Neuronal stem cell (in vitro differentiated cells): ENCODE measurements around the gene SCARF2.
A peak's percentile ranks its signal among the peaks of the same experiment; 100 is the strongest.
"Not testable (repeated sequence)": the region's sequence is repeated elsewhere in the genome, so short reads cannot be mapped to it uniquely, and the experiment has no call there.

ENCODE experiments used
- DNase-seq: peaks from one replicate; pipeline ENCODE4 v3.0.0-alpha.2; 2013; ENCODE audit warnings: low spot score
- H2AFZ ChIP-seq: one replicate; pipeline ENCODE4 v1.6.1; 2013; ENCODE audit warnings: mild to moderate bottlenecking, low read length, inconsistent platforms
- H2AK5ac ChIP-seq: 2 replicates; pipeline ENCODE4 v1.6.1; 2013; ENCODE audit warnings: low read depth, mild to moderate bottlenecking, inconsistent platforms, low read length, moderate library complexity, mixed read lengths
- H2BK120ac ChIP-seq: 2 replicates; pipeline ENCODE4 v1.6.1; 2013; ENCODE audit warnings: low read depth, mild to moderate bottlenecking, inconsistent platforms, low read length, moderate library complexity, mixed read lengths
- H2BK12ac ChIP-seq: one replicate; pipeline ENCODE4 v1.6.1; 2013; ENCODE audit warnings: low read length, inconsistent platforms
- H2BK15ac ChIP-seq: 2 replicates; pipeline ENCODE4 v1.6.1; 2013; ENCODE audit warnings: mild to moderate bottlenecking, low read length, inconsistent platforms, mixed read lengths
- H2BK5ac ChIP-seq: one replicate; pipeline ENCODE4 v1.6.1; 2013; ENCODE audit warnings: inconsistent platforms, mild to moderate bottlenecking, low read length, moderate library complexity
- H3K14ac ChIP-seq: one replicate; pipeline ENCODE4 v1.6.1; 2013; ENCODE audit warnings: low read length, inconsistent platforms
- H3K18ac ChIP-seq: 2 replicates; pipeline ENCODE4 v1.6.1; 2013; ENCODE audit warnings: low read length, inconsistent platforms
- H3K23ac ChIP-seq: 2 replicates; pipeline ENCODE4 v1.6.1; 2013; ENCODE audit warnings: low read depth, mild to moderate bottlenecking, mixed read lengths, low read length, inconsistent platforms; ENCODE audit not compliant: poor library complexity
- H3K27ac ChIP-seq: replicated peaks from 3 replicates; pipeline ENCODE4 v1.5.1; 2013; ENCODE audit warnings: low read length, inconsistent platforms
- H3K27me3 ChIP-seq, 3 experiments: 2 replicates each; pipeline ENCODE4 v1.6.1; 2013; ENCODE audit warnings: low read length in 3 of 3, mild to moderate bottlenecking in 2 of 3, inconsistent platforms in 1 of 3, low read depth in 1 of 3, mixed read lengths in 1 of 3, moderate library complexity in 1 of 3; ENCODE audit not compliant: control insufficient read depth in 3 of 3, insufficient read depth in 3 of 3
- H3K36me3 ChIP-seq, 2 donors: replicated peaks in 1 of 2; 2 replicates each; pipeline ENCODE4 v1.6.1; 2013; ENCODE audit warnings: low read length in 2 of 2; ENCODE audit not compliant: control insufficient read depth in 2 of 2, insufficient read depth in 2 of 2
- H3K4ac ChIP-seq: 2 replicates; pipeline ENCODE4 v1.6.1; 2013; ENCODE audit warnings: inconsistent platforms, mild to moderate bottlenecking, low read length, moderate library complexity
- H3K4me1 ChIP-seq, 2 donors: 1 replicate in 1 of 2; 2 replicates in 1 of 2; pipeline ENCODE4 v1.6.1; 2013; ENCODE audit warnings: low read length in 2 of 2, low read depth in 1 of 2; ENCODE audit not compliant: control insufficient read depth in 2 of 2, insufficient read depth in 1 of 2
- H3K4me2 ChIP-seq: one replicate; pipeline ENCODE4 v1.6.1; 2013; ENCODE audit warnings: mild to moderate bottlenecking, low read length, inconsistent platforms; ENCODE audit not compliant: insufficient read depth, poor library complexity, severe bottlenecking
- H3K4me3 ChIP-seq, 2 donors: 2 replicates each; pipeline ENCODE4 v1.5.1; 2013; ENCODE audit warnings: low read length in 2 of 2, mild to moderate bottlenecking in 2 of 2, inconsistent platforms in 1 of 2, moderate library complexity in 1 of 2
- H3K79me1 ChIP-seq: one replicate; pipeline ENCODE4 v1.6.1; 2013; ENCODE audit warnings: low read depth, mild to moderate bottlenecking, inconsistent platforms, low read length, moderate library complexity
- H3K9ac ChIP-seq: one replicate; pipeline ENCODE4 v1.6.1; 2013; ENCODE audit warnings: mild to moderate bottlenecking, low read depth, low read length, inconsistent platforms; ENCODE audit not compliant: poor library complexity
- H3K9me3 ChIP-seq, 2 donors: replicated peaks in 1 of 2; 2 replicates each; pipeline versions ENCODE3 to v1.6.1; 2013; ENCODE audit warnings: low read length in 2 of 2, mild to moderate bottlenecking in 2 of 2, inconsistent platforms in 1 of 2, low read depth in 1 of 2, mixed read lengths in 1 of 2, moderate library complexity in 1 of 2; ENCODE audit not compliant: control insufficient read depth in 2 of 2, insufficient read depth in 1 of 2
- H4K8ac ChIP-seq: one replicate; pipeline ENCODE4 v1.6.1; 2013; ENCODE audit warnings: low read depth, mild to moderate bottlenecking, inconsistent platforms, low read length, moderate library complexity
- H4K91ac ChIP-seq: one replicate; pipeline ENCODE4 v1.6.1; 2013; ENCODE audit warnings: low read length, low read depth, mild to moderate bottlenecking, inconsistent platforms; ENCODE audit not compliant: poor library complexity
- WGBS, 2 donors: extraction: QIAGEN DNeasy Blood & Tissue Kit; methylation state at CpG; one replicate each; pipeline ENCODE4 v1.1.7; 2013; ENCODE audit warnings: missing lambda C conversion rate in 2 of 2, mixed read lengths in 1 of 2; ENCODE audit not compliant: insufficient read length in 2 of 2, insufficient replicate concordance in 1 of 2; ENCODE audit errors: extremely low coverage in 2 of 2; 5-methylcytosine and 5-hydroxymethylcytosine counted together

The SCARF2 gene

DNA sequence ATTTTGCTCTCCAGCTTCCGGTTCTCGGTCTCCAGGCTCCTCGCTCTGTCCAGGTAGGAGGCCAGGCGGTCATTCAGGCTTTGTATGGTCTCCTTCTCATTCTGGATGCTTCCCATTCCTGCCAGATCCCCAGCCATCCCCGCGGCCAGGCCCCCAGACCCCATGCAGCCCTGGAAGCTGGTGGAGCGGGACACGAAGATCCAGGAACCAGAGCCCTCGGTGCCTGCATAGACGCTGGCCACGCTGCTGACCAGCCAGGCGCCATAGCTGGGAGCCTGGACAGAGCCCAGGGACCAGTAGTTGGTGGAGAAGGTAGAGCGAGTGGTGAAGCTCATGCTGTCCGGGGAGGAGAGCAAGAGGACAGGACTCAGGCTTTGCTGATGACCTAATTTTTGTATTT is 46.1 kb upstream of the SCARF2 start:
- Histone ChIP-seq H2BK120ac (no peak overlapping the region), H2AK5ac (no peak overlapping the region), H3K14ac (no peak overlapping the region), H3K27ac (no peak overlapping the region), H3K27me3 (no peaks in the 10 kb centered on the region), H3K4me2 (no peak overlapping the region), H2BK5ac (no peak overlapping the region), H3K18ac (no peak overlapping the region), H3K4me1 (no peaks in the 10 kb centered on the region), H3K36me3 (peaks cover 14 to 49% of the 10 kb centered on the region in 2 donors), H4K8ac (no peak overlapping the region), H3K4ac (no peak overlapping the region), H3K79me1 (peaks cover 1% of the 10 kb centered on the region), H2AFZ (no peak overlapping the region), H3K23ac (no peak overlapping the region), H3K4me3 (no peak overlapping the region), H3K9me3 (peaks cover under 1 to 5% of the 10 kb centered on the region in 2 donors), H4K91ac (no peak overlapping the region), H3K9ac (no peak overlapping the region), H2BK15ac (no peak overlapping the region), H2BK12ac (no peak overlapping the region)
- DNase-seq: no peak
- no CpG with 5 or more reads among the region's 14 CpGs for whole genome bisulfite sequencing, 2 donors

DNA sequence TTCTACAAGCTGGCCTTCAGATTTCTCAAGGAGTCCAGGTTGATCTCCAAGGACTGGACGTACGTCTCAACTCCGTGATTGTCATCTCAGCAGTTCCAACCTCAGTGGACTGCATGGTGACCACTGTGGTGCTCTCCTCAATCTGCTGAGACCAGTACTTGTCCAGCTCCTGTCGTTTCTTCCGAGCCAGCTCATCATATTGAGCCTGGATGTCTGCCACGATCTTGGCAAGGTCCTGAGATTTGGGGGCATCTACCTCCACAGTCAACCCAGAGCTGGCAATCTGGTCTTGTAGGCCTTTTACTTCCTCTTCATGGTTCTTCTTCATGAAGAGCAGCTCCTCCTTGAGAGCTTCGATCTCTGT is 45.5 kb upstream of the SCARF2 start:
- not testable (repeated sequence) for H2BK15ac ChIP-seq, H2AK5ac ChIP-seq, H2BK12ac ChIP-seq, H3K9me3 ChIP-seq, H2BK5ac ChIP-seq, H3K9ac ChIP-seq, H2AFZ ChIP-seq, H3K14ac ChIP-seq, H3K4ac ChIP-seq, H4K8ac ChIP-seq, H3K18ac ChIP-seq, H3K79me1 ChIP-seq, H3K4me1 ChIP-seq, H3K27me3 ChIP-seq, H3K4me2 ChIP-seq, H3K27ac ChIP-seq, H3K4me3 ChIP-seq, H4K91ac ChIP-seq, DNase-seq, H2BK120ac ChIP-seq
- H3K23ac ChIP-seq: peak overlapping the region; percentile 16
- WGBS, 2 donors: no CpG with 5 or more reads among the region's 7 CpGs
- peaks cover 10 to 44% of the 10 kb centered on the region in 2 donors for H3K36me3 ChIP-seq

DNA sequence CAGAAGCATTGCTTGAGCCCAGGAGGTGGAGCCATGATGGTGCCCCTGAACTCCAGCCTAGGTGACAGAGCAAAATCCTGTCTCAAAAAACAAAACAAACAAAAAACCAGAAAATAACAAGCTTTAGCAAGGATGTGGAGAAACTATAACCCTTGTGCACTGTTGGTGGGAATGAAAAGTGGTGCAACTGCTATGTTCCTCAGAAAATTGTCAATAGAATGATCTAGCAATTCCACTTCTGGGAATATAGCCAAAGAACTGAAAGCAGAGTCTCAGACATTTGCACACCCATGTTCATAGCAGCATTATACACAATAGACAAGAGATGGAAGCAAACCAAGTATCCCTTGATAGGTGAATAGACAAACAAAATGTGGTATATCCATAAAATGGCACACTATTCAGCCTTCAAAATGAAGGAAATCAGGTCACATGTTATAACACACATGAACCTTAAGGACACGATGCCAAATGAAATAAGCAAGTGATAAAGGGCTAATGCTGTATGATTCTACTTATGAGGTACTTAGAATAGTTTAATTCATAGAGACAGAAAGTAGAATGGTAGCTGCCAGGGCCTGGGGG is 42.1 kb upstream of the SCARF2 start:
- Histone ChIP-seq H2AK5ac (no peak overlapping the region), H3K9me3 (peaks cover 0 to 7% of the 10 kb centered on the region in 2 donors), H2BK12ac (no peak overlapping the region), H3K79me1 (no peaks in the 10 kb centered on the region), H4K8ac (no peak overlapping the region), H3K23ac (no peak overlapping the region), H2BK5ac (no peak overlapping the region), H3K4me3 (no peak overlapping the region), H3K27ac (no peak overlapping the region), H2BK120ac (no peak overlapping the region), H2BK15ac (no peak overlapping the region), H3K9ac (no peak overlapping the region), H4K91ac (no peak overlapping the region), H3K27me3 (no peaks in the 10 kb centered on the region), H3K4ac (no peak overlapping the region), H3K36me3 (peaks cover 10 to 30% of the 10 kb centered on the region in 2 donors), H3K4me1 (no peaks in the 10 kb centered on the region), H3K4me2 (no peak overlapping the region), H3K18ac (no peak overlapping the region), H2AFZ (no peak overlapping the region), H3K14ac (no peak overlapping the region)
- DNase-seq: no peak
- WGBS, 2 donors: no CpG with 5 or more reads among the region's 1 CpG

DNA sequence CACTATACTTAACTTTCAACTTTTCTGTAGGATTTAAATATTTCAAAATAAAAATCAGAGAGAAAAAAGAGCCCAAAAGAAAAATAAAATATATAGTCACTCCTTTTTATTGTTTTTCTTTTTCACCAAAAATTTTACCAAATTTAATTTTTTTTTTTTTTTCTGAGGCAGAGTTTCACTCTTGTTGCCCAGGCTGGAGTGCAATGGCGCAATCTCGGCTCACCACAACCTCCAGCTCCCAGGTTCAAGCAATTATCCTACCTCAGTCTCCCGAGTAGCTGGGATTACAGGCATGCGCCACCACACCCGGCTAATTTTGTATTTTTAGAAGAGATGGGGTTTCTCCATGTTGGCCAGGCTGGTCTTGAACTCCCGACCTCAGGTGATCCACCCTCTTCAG is 40.4 kb upstream of the SCARF2 start:
- H3K4me3 ChIP-seq, H3K4ac ChIP-seq, H2BK120ac ChIP-seq, H3K9ac ChIP-seq, H4K91ac ChIP-seq, DNase-seq, H2BK5ac ChIP-seq, H3K4me2 ChIP-seq, H3K4me1 ChIP-seq, H3K27me3 ChIP-seq, H3K27ac ChIP-seq, H2AFZ ChIP-seq, H3K14ac ChIP-seq, H3K23ac ChIP-seq, H2AK5ac ChIP-seq, H3K79me1 ChIP-seq, H3K18ac ChIP-seq, H4K8ac ChIP-seq, H2BK12ac ChIP-seq, H2BK15ac ChIP-seq, H3K9me3 ChIP-seq: not testable (repeated sequence)
- no CpG with 5 or more reads among the region's 6 CpGs for WGBS, 2 donors
- H3K36me3 ChIP-seq: peaks cover 6 to 19% of the 10 kb centered on the region in 2 donors
